Psoas muscle (tissue), 8 donors: ENCODE data around the gene TUBGCP6. TPM values are rescaled to one million over a fixed set of nuclear protein-coding genes. Genes with fewer than 3 reads are reported as not detected.
"Not testable (repeated sequence)": the region's sequence is repeated elsewhere in the genome, so short reads cannot be mapped to it uniquely, and the experiment has no call there.

Experiments
- ATAC-seq, 4 donors: fragments of 200-7000 bp; cut with Tn5 transposase; one replicate each; pipeline ENCODE4 v1.9.1; 2020; ENCODE audit warnings: moderate library complexity in 3 of 4, mild to moderate bottlenecking in 2 of 4
- DNase-seq, 2 donors: peaks; one replicate each; pipeline ENCODE4 v3.0.0-alpha.2; 2020
- H3K27ac ChIP-seq: fragments of 200-600 bp; one replicate; pipeline ENCODE4 v1.8.0; 2022
- H3K27me3 ChIP-seq, 3 donors: fragments of 200-600 bp in 1 of 3; one replicate each; pipeline versions ENCODE4 v1.6.1 to v1.8.0; 2013 to 2022; ENCODE audit warnings: low read length in 2 of 3, mild to moderate bottlenecking in 2 of 3, moderate library complexity in 1 of 3; ENCODE audit not compliant: insufficient read depth in 3 of 3
- H3K36me3 ChIP-seq, 2 donors: fragments of 200-600 bp in 1 of 2; one replicate each; pipeline versions ENCODE4 v1.6.1 to v1.8.0; 2013 to 2022; ENCODE audit warnings: low read depth in 1 of 2, mild to moderate bottlenecking in 1 of 2, moderate library complexity in 1 of 2; ENCODE audit not compliant: insufficient read depth in 1 of 2
- H3K4me1 ChIP-seq: fragments of 200-600 bp; one replicate; pipeline ENCODE4 v1.8.0; 2022
- H3K4me3 ChIP-seq: fragments of 200-600 bp; one replicate; pipeline ENCODE4 v1.8.0; 2022; ENCODE audit warnings: mild to moderate bottlenecking
- H3K9me3 ChIP-seq: fragments of 200-600 bp; one replicate; pipeline ENCODE4 v1.8.0; 2022
- CTCF ChIP-seq: fragments of 200-600 bp; IDR thresholded peaks from one replicate; pipeline ENCODE4 v1.8.0; 2022; ENCODE audit warnings: antibody characterized with exemption
- WGBS, 3 donors: extraction: QIAGEN DNeasy Blood & Tissue Kit; methylation state at CpG; one replicate each; pipeline versions ENCODE4 v1.1.6 to v1.1.7; 2013; 5-methylcytosine and 5-hydroxymethylcytosine counted together
- intact Hi-C, 2 donors: fragments of 100-400 bp; cut with DNase I; formaldehyde crosslinking; loops; one replicate each; pipeline versions ENCODE4 v1.11.0 to v1.14.2; 2022
- polyA plus RNA-seq, 3 donors: library from polyadenylated mRNA; stranded (reverse); fragments of 200-250 nt; gene quantifications; one replicate each; pipeline ENCODE4 v1.2.3, GENCODE V29; 2013
- total RNA-seq, 4 donors: library from RNA; stranded (reverse); fragmentation: NEBNext Ultra II Directional in 2 of 4; extraction: Animal tissue kit (Norgen Biotek cat#: 25700) in 2 of 4; gene quantifications; one replicate each; pipeline versions ENCODE4 v1.2.1 to v1.2.4, GENCODE V29; 2021 to 2023
- donor health status: healthy with polysubstance abuse.
- donor health status: DM: no; HTN: no; CAD: no; lungs with moderate emphysema.
- donor health status: Bipolar disorder and iron deficiency.
- donor health status: healthy.
- donor health status: DM: yes; HTN: yes; CAD: no.
- donor health status: DM: no; HTN: no; CAD: no.
- donor health status: DM: no; HTN: no; CAD: no.
- donor health status: DM: yes; HTN: yes; CAD: no.

Gene TUBGCP6
- total and polyA plus RNA-seq, 7 donors, result 9.5 to 21.8 (median 18.0) TPM

GRCh38 chr22:50170453-50171318 is 74.1 kb downstream of the TUBGCP6 start, which contains the start of gene PANX2:
Gene PANX2 (plus strand): TSS chr22:50170731. CDS start chr22:50170731, 0 bp downstream.
- DNase-seq (peak; percentile 16 to 52), ATAC-seq (no peak)
- no peak for TF ChIP-seq CTCF
- Histone ChIP-seq H3K27ac (no peak within 1 kb of the TSS), H3K9me3 (no peaks in the 10 kb centered on the region), H3K4me1 (no peaks in the 10 kb centered on the region), H3K4me3 (peak within 1 kb of the TSS; percentile 60), H3K27me3 (peaks cover 0 to 56% (median 10%) of the 10 kb centered on the region in 3 donors), H3K36me3 (no peaks in the 10 kb centered on the region)
- 6 to 17% (median 15%) methylated on average over 40 to 101 of the region's 105 CpGs for WGBS, 3 donors
- intact Hi-C loops, result no loop called here

GRCh38 chr22:50169774-50170341 is 75.0 kb downstream of the TUBGCP6 start:
- Histone ChIP-seq H3K9me3 (no peaks in the 10 kb centered on the region), H3K36me3 (no peaks in the 10 kb centered on the region), H3K27me3 (peaks cover 0 to 48% (median 10%) of the 10 kb centered on the region in 3 donors), H3K4me1 (no peaks in the 10 kb centered on the region), H3K27ac (no peak overlapping the region), H3K4me3 (peak overlapping the region; percentile 60)
- peak in 1 of 4 donors; percentile 23 for ATAC-seq
- peak in 1 of 2 donors; percentile 16 for DNase-seq
- WGBS, 3 donors, result 0 to 4% (median 1%) methylated on average over 17 to 70 of the region's 70 CpGs
- intact Hi-C loops, result no loop called here
- TF ChIP-seq CTCF, result no peak

GRCh38 chr22:50169181-50169759 is 75.6 kb downstream of the TUBGCP6 start:
- H3K36me3 ChIP-seq, result no peaks in the 10 kb centered on the region
- no peaks in the 10 kb centered on the region for H3K9me3 ChIP-seq
- peak overlapping the region; percentile 60 for H3K4me3 ChIP-seq
- TF ChIP-seq CTCF, result no peak
- no peaks in the 10 kb centered on the region for H3K4me1 ChIP-seq
- H3K27me3 ChIP-seq, result peaks cover 0 to 42% (median 10%) of the 10 kb centered on the region in 3 donors
- intact Hi-C loops, result no loop called here
- H3K27ac ChIP-seq, result no peak overlapping the region
- WGBS, 3 donors, result 7 to 11% (median 8%) methylated on average over 25 to 36 of the region's 36 CpGs
- DNase-seq, result no peak
- ATAC-seq, result no peak

GRCh38 chr22:50168490-50169180 is 76.2 kb downstream of the TUBGCP6 start:
- ATAC-seq, H3K36me3 ChIP-seq, H3K4me1 ChIP-seq, DNase-seq, H3K27ac ChIP-seq, H3K4me3 ChIP-seq, H3K9me3 ChIP-seq, intact Hi-C loops: not testable (repeated sequence)
- H3K27me3 ChIP-seq, result peaks cover 0 to 36% (median 10%) of the 10 kb centered on the region in 3 donors
- 88 to 89% (median 89%) methylated on average over 5 of the region's 5 CpGs for WGBS, 3 donors
